Measurements from ENCODE around the gene DYRK4.

DNA sequence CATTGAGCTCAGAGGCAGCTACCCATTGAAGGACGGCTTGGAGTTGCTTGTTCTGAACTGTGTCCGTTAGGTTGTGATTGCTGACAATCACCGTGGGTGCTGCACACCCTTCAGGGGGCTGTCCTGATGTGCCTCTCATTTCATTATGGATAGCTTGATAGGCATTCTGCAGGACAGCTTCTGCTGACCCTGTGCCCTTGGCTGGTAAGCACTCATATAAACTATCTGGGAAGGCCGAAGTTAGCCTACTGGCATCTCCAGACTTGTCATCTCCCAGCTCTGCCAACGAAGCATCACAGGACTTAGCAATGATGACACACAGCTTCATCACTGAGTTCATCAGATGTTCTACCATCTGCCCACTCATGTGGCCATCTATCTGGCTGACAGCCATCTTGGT lies 64.5 kb downstream of the DYRK4 start:
- TF ChIP-seq GATA2 (IDR thresholded peaks at IDR 0.05; ENCODE audit: low read depth, low read length) (no peak), GATA3 (IDR thresholded peaks at IDR 0.05; ENCODE audit: low read depth, low read length) (no peak)

Measured in SH-SY5Y (cell line).